SK-N-SH (cell line): Measurements from ENCODE around the gene AKT3.
"Not testable (repeated sequence)": the region's sequence is repeated elsewhere in the genome, so short reads cannot be mapped to it uniquely, and the experiment has no call there.

Experiments
- CHD2 ChIP-seq: fragments of 150-350 bp; IDR thresholded peaks from 2 replicates; pipeline ENCODE4 v1.6.1; 2018; ENCODE audit warnings: low read length; ENCODE audit not compliant: partially characterized antibody
- EZH2phosphoT487 ChIP-seq: fragments of 200-600 bp; sonication (generic); IDR thresholded peaks from 2 replicates; pipeline ENCODE4 v1.6.1; 2017; ENCODE audit warnings: low read depth, mixed run types, mild to moderate bottlenecking, antibody characterized with exemption, moderate library complexity, borderline replicate concordance
- TAF1 ChIP-seq: IDR thresholded peaks from 2 replicates; pipeline ENCODE4 v1.6.1; 2012; ENCODE audit warnings: low read depth, mild to moderate bottlenecking, low read length, moderate library complexity, borderline replicate concordance
- TF ChIP-seq, protein P1 (sequence below): fragments of 150-350 bp; IDR thresholded peaks from 2 replicates; pipeline ENCODE4 v1.6.1; 2017; ENCODE audit warnings: antibody characterized with exemption, low read length, low read depth, borderline replicate concordance
- TF ChIP-seq, protein P2 (sequence below): fragments of 200-600 bp; sonication (generic); IDR thresholded peaks from 2 replicates; pipeline ENCODE4 v1.6.1; 2017; ENCODE audit warnings: antibody characterized with exemption, mild to moderate bottlenecking, moderate library complexity
- TF ChIP-seq, protein P3 (sequence below): IDR thresholded peaks from 2 replicates; pipeline ENCODE4 v1.4.0; 2012; ENCODE audit warnings: low read depth
- TF ChIP-seq, protein P4 (sequence below): IDR thresholded peaks from 2 replicates; pipeline ENCODE4 v1.4.0; 2012; ENCODE audit warnings: low read depth, borderline replicate concordance

DNA sequence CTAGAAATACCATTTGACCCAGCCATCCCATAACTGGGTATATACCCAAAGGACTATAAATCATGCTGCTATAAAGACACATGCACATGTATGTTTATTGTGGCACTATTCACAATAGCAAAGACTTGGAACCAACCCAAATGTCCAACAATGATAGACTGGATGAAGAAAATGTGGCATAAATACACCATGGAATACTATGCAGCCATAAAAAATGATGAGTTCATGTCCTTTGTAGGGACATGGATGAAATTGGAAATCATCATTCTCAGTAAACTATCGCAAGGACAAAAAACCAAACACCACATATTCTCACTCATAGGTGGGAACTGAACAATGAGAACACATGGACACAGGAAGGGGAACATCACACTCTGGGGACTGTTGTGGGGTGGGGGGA is 187.9 kb downstream of the AKT3 start:
- TF ChIP-seq, protein P1, sequence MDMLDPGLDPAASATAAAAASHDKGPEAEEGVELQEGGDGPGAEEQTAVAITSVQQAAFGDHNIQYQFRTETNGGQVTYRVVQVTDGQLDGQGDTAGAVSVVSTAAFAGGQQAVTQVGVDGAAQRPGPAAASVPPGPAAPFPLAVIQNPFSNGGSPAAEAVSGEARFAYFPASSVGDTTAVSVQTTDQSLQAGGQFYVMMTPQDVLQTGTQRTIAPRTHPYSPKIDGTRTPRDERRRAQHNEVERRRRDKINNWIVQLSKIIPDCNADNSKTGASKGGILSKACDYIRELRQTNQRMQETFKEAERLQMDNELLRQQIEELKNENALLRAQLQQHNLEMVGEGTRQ = not testable (repeated sequence)
- TF ChIP-seq, protein P2, sequence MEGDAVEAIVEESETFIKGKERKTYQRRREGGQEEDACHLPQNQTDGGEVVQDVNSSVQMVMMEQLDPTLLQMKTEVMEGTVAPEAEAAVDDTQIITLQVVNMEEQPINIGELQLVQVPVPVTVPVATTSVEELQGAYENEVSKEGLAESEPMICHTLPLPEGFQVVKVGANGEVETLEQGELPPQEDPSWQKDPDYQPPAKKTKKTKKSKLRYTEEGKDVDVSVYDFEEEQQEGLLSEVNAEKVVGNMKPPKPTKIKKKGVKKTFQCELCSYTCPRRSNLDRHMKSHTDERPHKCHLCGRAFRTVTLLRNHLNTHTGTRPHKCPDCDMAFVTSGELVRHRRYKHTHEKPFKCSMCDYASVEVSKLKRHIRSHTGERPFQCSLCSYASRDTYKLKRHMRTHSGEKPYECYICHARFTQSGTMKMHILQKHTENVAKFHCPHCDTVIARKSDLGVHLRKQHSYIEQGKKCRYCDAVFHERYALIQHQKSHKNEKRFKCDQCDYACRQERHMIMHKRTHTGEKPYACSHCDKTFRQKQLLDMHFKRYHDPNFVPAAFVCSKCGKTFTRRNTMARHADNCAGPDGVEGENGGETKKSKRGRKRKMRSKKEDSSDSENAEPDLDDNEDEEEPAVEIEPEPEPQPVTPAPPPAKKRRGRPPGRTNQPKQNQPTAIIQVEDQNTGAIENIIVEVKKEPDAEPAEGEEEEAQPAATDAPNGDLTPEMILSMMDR = not testable (repeated sequence)
- TF ChIP-seq, protein P3, sequence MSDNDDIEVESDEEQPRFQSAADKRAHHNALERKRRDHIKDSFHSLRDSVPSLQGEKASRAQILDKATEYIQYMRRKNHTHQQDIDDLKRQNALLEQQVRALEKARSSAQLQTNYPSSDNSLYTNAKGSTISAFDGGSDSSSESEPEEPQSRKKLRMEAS = not testable (repeated sequence)
- TF ChIP-seq EZH2phosphoT487, CHD2, TAF1: not testable (repeated sequence)
- TF ChIP-seq, protein P4, sequence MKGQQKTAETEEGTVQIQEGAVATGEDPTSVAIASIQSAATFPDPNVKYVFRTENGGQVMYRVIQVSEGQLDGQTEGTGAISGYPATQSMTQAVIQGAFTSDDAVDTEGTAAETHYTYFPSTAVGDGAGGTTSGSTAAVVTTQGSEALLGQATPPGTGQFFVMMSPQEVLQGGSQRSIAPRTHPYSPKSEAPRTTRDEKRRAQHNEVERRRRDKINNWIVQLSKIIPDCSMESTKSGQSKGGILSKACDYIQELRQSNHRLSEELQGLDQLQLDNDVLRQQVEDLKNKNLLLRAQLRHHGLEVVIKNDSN = not testable (repeated sequence)
